GM19468 (cell line): ENCODE data around the gene CBLIF.
"Not testable (repeated sequence)": the region's sequence is repeated elsewhere in the genome, so short reads cannot be mapped to it uniquely, and the experiment has no call there.

ENCODE experiments used
- ATAC-seq: cut with Tn5 transposase; IDR thresholded peaks from one replicate; pipeline ENCODE4 v1.9.1; 2021; ENCODE audit warnings: mild to moderate bottlenecking, moderate library complexity, moderate number of reproducible peaks; ENCODE audit not compliant: unreplicated experiment; ENCODE audit errors: extremely low read depth

CBLIF gene

DNA sequence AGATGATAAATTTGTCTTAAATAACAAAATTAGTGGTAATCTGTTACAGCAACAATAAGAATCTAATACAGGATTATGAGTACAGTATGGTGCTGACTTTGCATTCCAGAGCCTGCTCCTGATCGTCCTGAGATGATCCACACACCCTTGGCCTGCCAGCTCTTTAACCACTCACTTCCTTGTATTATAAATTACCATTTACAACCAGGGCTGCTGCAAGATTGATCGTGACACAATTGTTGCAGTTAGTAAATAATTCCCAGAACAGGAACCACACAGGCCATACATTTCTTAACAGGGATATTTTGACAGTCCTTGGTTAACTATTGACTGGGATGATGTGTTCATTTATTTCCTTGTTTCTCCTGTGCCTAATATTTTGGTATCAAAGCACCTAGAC, 3.8 kb upstream of the CBLIF start:
- no peak for ATAC-seq

DNA sequence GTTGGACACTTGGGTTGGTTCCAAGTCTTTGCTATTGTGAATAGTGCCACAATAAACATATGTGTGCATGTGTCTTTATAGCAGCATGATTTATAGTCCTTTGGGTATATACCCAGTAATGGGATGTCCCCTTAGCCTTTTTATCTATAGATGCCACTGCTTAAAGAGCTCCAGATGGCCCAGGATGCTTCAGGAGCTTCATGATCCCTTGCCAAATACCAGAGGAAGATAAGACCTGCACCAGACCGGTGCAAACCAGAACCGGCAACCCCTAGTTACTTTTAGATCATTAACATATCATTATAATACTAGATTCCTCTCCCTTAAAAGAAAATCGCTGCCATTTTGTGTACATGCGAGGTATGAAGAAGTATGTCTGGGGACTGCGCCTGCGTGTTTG, 3.1 kb upstream of the CBLIF start:
- not testable (repeated sequence) for ATAC-seq

DNA sequence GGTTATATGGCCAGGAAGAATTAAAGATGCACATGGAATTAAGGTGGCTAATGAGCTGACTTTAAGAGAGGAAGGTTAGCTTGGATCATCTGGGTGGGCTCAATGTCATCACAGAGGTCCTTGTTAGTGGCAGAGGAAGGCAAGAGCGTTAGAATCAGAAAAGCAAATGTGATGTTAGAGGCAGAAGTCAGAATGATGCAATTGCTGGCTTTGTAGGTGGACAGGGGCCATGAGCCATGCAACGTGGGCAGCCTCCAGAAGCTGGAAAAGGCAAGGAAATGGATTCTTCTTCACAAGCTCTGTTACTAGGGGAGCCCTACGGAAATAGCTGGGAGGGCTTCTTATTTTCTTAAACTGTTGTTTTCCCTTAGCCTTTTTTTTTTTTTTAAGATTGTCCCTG, 2.3 kb upstream of the CBLIF start:
- no peak for ATAC-seq

DNA sequence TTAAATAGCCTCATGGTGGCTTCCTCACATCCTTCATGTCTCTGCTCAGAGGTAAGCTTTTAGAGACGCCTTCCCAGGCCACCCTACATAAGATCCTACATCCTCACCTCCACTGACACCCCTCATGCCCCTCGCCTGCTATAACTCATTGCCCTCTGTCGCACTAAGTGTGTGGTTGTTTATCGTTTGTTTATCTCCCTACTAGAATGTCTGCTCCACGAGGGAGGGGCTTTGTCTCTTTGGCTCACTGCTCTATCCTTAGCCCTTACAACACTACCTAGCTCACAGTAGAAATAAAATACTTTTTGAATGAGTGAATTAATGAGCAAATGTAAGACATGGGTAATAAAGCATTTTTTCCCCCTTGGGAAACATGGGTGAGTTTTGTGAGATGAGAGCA, 1.3 kb upstream of the CBLIF start:
- ATAC-seq: no peak

DNA sequence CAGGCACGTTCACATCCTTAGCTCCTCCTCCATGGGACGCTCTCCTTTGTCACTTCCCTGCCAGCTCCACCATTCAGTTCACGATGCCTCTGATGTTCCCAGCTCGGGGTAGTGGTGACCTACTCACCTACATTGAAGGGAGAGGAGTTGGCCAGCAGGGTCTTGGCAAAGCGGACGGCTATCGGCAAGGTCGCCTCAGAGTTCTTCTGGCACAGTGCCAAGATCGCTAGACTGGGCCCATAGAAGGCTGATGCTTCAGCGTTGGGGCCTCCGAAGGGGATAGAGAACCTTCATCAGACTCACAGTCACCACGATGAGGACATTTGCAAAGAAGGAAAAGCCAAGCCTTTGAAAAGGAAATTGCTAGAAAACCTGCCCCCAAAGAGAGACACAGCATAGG, 3.0 kb downstream of the CBLIF start:
- no peak for ATAC-seq

DNA sequence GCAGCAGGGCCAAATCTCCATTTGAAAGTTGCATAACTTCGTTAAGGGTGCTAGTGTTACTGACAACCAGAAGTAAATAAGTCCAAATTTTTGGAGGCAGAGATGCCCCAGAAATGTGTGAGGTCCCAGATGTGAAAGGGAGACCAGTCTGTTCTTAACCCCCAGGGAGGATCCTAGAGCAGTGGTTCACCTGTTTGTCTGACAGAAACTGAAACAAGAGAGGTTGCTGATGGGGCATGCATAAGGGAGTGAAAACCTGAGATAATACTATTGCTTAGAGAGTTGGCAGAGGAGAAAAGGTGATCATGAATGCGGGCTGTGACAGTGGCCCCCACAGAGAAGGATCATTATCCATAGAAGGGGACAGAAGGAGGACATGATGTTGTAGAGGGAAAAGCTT, 3.8 kb downstream of the CBLIF start:
- ATAC-seq: no peak

DNA sequence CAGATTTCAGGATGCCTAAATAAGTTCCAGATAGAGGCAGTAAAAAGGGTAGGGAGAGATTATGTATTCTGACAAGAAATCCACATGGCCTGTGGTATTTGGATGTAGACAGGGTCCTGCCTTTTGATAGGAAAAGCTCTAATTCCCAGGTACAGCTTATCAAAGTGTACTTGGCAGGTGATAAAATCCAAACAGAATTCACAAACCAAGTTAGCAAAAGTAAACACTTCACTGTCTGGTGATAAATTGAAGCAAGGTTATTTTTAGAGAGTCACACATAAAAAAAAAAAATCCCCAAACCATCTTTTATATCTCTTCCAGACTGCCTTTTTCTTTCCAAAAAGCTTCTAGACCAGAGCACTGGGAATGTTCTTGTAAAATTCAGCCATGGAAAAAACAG, 5.7 kb downstream of the CBLIF start:
- no peak for ATAC-seq

DNA sequence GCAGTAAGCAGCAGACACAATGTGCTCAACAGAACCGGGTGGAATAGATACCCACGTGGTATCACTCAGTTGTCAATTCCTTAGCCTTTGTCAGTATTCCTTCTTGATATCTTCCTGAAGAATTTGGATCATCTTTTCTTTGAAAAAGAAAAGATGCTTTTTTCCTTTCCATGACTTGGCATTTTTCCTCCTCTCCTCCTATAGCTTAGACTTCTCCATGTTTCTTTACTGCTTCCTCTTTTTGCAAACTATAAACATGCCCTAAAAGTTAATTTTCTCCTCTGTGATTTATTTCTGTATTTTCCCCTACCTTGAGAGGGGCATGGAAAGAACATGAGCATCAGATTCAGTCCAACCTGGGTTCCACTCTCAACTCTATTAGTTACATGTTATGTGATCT, 11.7 kb downstream of the CBLIF start:
- no peak for ATAC-seq

DNA sequence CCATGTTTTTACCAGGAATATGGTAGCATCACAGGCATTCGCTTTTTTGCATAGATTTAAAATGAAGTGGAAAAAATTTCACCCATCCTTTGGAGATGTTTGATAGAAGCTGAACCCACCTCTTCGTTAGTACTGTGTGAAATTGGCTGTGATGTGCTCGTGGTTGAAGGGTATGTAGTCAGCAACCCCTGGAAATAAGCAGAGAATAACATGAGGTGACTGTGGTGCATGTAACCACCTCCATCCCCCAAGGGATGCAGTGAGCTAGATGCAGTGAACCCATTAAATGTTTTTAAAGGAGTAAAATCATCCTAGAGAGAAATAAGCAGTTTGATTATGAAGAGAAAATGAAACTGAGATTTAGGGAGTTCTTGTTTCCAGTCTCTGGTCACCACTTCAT, 15.9 kb downstream of the CBLIF start:
- ATAC-seq: no peak

DNA sequence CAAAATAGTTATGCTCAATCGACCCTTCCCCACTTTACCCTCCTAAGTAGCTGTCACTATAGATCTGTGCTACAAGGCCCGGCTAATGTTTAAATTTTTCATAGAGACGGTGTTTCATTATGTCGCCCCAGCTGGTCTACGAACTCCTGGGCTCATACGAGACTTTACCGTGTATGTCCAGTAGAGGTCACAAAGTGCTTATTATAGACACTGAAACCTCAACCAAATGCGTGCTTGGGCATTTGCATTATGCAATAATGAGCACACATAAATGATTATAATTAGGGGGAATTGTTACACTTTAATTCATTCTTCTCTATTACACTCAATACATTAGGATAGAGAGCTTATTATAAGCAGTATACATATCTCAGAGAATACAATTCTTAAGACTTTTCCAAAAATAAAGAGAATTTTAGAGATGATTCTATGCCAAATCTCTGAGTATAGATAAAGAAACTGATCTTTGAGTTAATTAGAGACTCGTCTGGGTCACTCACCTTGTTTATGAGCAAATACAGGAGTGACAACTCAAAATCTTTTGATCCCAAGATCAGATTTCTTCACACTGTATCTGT, 22.2 kb downstream of the CBLIF start:
- peak; percentile 85 for ATAC-seq

DNA sequence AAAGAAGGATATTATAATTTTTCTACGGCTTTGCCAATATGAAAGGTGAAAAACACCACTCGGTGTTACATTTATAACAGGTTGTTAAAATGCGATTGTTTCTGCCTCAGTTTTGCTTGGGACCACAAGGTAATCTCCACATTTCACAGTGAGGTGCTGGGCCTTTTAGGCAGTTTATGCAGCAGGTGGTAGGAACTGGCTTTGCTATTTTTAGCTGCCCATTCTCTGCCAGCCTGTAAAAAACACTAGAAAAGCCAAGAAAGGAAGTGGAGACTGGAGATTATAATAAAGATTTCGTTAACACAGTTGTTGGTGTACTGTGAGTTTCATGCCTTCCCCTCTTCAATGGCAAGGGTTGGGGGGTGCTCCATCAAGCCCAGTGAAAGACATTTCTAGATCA, 26.7 kb downstream of the CBLIF start:
- ATAC-seq: no peak

DNA sequence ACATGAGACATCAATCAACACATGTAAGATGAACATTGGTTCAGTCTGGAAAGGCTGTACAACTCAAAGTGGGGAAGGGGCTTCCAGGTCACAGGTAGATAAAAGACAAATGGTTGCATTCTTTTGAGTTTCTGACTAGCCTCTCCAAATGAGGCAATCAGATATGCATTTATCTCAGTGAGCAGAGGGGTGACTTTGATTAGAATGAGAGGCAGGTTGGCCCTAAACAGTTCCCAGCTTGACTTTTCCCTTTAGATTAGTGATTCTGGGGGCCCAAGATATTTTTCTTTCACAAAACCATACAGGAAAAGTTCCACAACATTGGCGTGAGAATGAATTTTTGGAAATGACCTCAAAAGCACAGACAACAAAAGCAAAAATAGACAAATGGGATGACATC, 28.9 kb downstream of the CBLIF start:
- not testable (repeated sequence) for ATAC-seq

DNA sequence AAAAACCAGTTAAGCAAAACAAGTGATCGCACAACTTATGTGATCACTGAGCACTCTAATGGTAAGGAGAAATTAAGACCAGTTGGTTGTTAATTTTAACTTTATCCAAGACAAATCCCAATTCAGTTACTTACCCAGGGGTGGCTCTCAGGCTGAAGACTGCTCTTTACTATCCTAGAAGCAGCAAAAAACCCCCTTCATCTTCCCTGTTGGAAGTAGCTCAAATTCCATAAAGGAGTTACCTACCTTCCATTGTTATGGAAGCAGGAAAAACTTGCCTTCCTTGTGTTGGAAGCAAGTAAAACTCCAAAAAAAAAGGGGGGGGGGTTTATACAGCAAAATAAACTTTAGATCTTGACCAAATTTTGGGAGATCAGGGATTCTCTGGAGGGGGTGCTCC, 29.5 kb downstream of the CBLIF start:
- no peak for ATAC-seq

DNA sequence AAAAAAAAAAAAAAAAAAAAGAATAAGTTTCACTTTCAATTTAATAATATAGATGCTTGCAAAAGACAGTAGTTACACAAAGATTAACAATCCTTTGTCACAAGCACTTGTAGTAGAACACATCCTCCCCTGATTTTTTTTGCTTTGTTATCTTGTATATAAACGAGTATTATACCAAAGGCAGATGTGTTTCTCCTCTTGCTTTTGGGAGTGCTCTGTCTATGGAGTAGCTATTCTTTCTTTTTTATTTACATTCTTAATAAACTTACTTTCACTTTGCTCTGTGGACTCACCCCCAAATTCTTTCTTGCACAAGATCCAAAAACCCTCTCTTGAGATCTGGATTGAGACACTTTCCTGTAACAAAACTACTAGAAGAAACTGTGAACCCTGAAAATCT, 31.3 kb downstream of the CBLIF start:
- ATAC-seq: no peak

DNA sequence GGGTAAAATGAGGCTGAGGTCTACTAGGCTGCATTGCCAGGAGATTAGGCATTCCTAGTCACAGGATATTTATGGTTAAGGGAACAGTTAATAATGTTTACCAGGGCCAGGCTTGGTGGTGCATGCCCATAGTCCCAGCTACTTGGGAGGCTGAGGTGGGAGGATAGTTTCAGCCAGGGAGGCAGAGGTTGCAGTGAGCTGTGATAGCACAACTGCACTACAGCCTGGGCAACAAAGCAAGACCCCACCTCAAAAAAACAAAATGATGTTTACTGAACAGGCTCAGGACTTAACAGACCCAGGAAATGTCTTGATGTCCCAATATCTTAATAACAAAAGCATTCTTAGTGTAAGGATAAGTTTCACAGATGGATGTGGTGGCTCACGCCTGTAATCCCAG, 31.9 kb downstream of the CBLIF start:
- ATAC-seq: no peak

DNA sequence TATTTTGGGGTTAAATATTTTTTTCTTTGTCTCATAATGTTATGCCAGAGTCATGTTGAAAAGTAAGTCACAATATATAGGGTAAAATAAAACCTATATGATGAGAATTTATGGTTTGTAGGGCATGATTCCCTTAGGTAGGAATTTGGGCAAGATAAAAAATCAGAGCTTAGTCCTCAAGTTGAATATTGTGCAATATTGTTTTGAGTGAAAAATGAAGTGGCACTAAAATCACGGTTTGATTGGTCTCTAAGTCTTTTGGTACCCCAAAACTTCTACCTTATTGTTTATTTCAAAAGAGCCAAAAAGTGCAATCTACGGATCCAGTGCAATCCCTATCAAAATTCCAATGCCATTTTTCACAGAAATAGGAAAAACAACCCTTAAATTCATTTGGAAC, 33.1 kb downstream of the CBLIF start:
- no peak for ATAC-seq

DNA sequence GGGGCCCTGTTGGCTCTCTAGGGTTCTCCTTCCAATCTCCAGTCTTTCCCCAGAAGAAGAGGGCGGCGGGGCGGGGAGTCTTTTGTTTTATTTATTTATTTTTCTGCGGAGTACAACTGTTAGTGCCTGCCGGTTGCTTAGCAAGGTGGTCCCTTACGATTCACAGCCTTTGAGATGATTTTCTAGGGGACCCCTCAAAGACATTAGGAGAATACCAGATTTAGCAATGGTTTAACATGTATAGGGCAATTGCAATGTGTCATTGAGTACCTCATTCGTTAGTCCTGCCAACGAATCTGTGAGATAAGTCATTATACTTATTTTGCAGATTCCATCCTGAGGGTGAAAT, 34.4 kb downstream of the CBLIF start:
- ATAC-seq: no peak

DNA sequence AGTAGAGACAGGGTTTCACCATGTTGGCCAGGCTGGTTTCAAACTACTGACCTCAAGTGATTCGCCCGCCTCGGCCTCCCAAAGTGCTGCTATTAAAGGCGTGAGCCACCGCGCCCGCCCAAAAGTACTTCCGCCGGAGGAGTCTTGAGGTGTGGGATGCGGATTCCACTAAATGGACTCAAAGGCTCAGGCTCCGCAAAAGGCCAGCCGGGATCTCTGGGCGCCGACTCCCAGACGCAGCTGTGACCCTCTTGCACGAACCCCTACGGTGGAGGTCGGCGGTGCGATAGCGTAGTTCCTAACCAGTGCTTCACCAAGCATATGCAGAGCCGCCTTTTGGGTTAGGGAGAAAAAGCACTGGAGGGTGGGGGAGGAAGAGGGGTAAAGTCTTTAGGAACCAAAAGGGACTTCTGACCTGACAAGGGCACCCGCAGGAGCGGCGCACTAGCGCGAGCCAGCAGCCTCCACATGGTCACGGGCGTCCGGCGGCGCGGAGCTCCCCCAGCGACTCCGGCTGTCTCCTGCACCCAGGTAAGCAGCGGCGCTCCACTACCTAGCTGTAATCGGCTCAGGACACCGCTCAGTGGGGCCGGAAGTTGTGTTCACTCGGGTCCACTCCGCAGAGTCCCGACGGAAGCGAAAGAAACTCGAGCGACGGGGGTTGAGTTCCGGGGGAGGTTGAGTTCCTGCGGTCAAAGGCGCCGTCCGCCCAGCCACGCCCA, 34.9 kb downstream of the CBLIF start, which contains the start of gene MRPL16:
MRPL16 (minus strand) TSS at position 590 of the 722 bp plus-strand sequence; CDS start at position 470, 120 bp downstream.
- peak; percentile 85 for ATAC-seq

DNA sequence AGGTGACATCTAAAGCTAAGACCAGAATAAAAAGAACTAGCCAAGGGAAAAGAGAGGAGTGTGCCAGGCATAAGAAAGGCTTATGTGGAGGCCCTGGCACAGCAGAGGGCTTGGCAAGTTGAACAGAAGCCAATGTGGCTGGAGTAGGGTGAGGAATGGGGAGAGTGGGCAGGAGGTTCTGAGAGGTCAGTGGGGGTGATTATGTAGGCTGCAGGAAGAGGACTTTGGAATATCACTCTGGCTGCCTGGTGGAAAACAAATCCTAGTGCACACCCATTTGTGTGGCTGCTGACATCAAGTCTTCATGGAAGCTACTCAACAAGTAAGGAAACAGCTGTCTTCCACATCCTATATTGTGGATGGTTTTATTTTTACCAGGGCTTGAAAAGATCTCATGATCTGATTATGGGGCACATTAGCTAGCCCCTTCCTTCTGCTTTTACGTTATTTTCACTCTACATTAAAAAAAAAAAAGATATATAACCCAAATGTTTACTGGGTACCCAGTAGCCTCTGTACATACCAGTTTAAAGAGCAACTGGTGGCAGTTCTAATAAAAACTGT, 38.2 kb downstream of the CBLIF start:
- ATAC-seq: no peak

DNA sequence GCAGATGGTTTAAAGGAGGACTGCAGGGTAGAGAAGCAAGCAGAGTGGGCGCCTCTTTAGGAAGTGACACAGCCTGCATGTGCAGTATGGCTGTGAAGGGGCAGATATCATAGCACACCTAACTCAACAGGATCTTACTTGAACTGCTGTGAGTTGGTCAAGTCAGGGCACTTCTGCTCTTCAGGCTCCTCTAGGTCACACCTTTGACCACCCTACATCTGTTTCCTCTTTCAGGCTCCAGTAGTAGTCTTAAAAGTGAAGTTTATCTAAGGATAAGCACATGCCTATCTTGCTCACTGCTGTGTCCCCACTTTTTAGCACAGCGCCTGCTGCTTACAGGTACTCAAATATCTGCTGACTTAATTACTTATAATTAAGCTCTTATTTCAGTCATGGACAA, 41.2 kb downstream of the CBLIF start:
- ATAC-seq: no peak

DNA sequence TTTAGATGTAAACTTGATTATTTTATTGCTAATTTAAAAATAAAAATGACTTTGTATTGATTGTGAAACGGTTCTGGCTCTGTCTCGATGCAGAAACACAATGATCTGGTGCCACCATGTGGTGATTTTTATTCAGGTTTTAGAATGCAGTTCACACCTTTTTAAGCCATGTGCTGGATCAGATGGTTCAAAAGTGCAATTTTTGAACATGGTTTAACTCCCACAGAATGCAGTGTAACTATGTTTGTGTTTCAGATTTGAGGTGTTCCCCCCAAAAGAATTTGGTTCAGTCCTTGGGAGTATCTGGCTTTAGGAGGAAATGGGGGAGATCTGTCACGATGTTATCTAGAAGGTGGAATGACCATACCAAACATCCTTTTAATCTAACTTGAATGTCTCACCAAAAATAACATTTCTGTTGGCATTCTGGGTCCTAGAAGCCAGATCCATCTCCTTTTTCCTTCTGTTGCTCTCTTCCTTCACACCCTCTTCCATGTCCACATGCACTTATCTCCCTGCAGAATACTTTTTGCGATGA, 42.6 kb downstream of the CBLIF start:
- no peak for ATAC-seq
